Body of pancreas (tissue), 4 donors: ENCODE data around the gene MAU2. TPM values are rescaled to one million over a fixed set of nuclear protein-coding genes. Genes with fewer than 3 reads are reported as not detected.

Experiments used
- ATAC-seq: fragments of 150-250 bp; one replicate; pipeline ENCODE4 v1.9.1; 2016
- DNase-seq, 4 donors: peaks; one replicate each; pipeline ENCODE4 v3.0.0-alpha.2; 2019
- H3K27ac ChIP-seq, 4 donors: fragments of 200-600 bp; sonication (generic); 1 replicate in 3 of 4; 2 replicates in 1 of 4; pipeline versions ENCODE4 v1.5.1 to v1.6.1; 2016 to 2019; ENCODE audit warnings: mild to moderate bottlenecking in 1 of 4, mixed read lengths in 1 of 4, moderate library complexity in 1 of 4
- H3K27me3 ChIP-seq, 2 donors: fragments of 200-600 bp; sonication (generic); one replicate each; pipeline ENCODE4 v1.6.0; 2016; ENCODE audit warnings: mild to moderate bottlenecking in 1 of 2
- H3K36me3 ChIP-seq, 2 donors: fragments of 200-600 bp; sonication (generic); replicated peaks in 1 of 2; 2 replicates each; pipeline ENCODE4 v1.5.1; 2016; ENCODE audit warnings: low read depth in 2 of 2; ENCODE audit not compliant: insufficient read depth in 1 of 2
- H3K4me1 ChIP-seq: fragments of 200-600 bp; sonication (generic); one replicate; pipeline ENCODE4 v1.6.0; 2016
- H3K4me3 ChIP-seq, 2 donors: fragments of 200-600 bp; sonication (generic); 1 replicate in 1 of 2; 2 replicates in 1 of 2; pipeline ENCODE4 v1.5.1; 2016 to 2019
- H3K9me3 ChIP-seq, 3 donors: fragments of 200-600 bp; sonication (generic); 1 replicate in 2 of 3; 2 replicates in 1 of 3; pipeline ENCODE4 v1.5.1; 2016
- POLR2A ChIP-seq, 3 donors: fragments of 450-650 bp; IDR thresholded peaks; one replicate each; pipeline ENCODE4 v1.6.1; 2016; ENCODE audit warnings: antibody characterized with exemption in 3 of 3, mild to moderate bottlenecking in 2 of 3
- WGBS, 2 donors: methylation state at CpG; one replicate each; pipeline ENCODE4 v1.1.5; 2017; 5-methylcytosine and 5-hydroxymethylcytosine counted together
- intact Hi-C: fragments of 100-400 bp; cut with DNase I; formaldehyde crosslinking; loops from one replicate; pipeline ENCODE4 v1.15.1; 2023
- total RNA-seq, 2 donors: library from RNA; depleted of rRNA; stranded (reverse); fragments of >200 nt; gene quantifications; one replicate each; pipeline ENCODE4 v1.1.0, GENCODE V29; 2016
- TF ChIP-seq, protein P1 (sequence below), 7 experiments: fragments of 450-650 bp in 4 of 7; fragments of 200-600 bp in 3 of 7; sonication (generic) in 3 of 7; IDR thresholded peaks; one replicate each; pipeline ENCODE4 v1.5.1; 2016 to 2019; ENCODE audit warnings: antibody characterized with exemption in 7 of 7

The MAU2 gene
- 10 to 100 TPM; 38.9 to 57.4 TPM for total RNA-seq

DNA sequence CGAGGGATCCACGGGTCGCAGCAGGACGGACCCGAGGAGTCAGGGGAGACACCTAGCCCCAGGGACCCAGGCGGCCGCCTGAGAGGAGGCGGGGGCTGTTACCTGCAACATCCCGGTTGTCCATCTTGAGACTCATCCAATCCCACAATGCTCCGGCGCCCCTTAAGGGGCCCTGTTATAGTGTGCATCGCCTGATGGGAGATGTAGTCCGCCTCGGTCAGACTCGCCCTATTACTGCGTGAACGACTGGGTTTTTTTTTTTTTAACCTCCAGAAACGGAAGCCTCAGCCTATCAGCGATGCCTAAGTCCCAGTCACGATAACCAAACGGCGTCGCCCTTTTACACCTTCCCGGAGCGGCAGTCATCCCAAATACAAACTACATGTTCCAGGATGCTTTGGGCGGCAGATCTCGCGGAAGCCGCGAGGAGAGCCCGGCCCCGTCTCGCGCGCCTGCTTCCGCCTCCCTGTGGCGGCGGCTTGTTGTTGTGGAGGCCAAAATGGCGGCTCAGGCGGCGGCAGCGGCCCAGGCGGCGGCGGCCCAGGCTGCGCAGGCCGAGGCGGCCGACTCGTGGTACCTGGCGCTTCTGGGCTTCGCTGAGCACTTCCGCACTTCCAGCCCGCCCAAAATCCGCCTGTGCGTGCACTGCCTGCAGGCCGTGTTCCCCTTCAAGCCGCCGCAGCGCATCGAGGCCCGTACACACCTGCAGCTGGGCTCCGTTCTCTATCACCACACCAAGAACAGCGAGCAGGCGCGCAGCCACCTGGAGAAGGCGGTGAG is at the start of gene MAU2, which contains the start of gene SUGP1:
TSS of gene MAU2 (plus strand) at position 469 of the 780 bp plus-strand sequence. CDS start at position 500, 31 bp downstream.
TSS of gene SUGP1 (minus strand) at position 149 of the 780 bp plus-strand sequence. CDS start at position 136, 13 bp downstream.
- intact Hi-C loops, result no loop called here
- peak within 1 kb of the TSS; percentile 96 to 100 for H3K4me3 ChIP-seq
- no peaks in the 10 kb centered on the region for H3K9me3 ChIP-seq
- H3K4me1 ChIP-seq, result peaks cover 32% of the 10 kb centered on the region
- peak; percentile 56 to 70 (median 70) for TF ChIP-seq POLR2A (IDR thresholded peaks at IDR 0.05)
- TF ChIP-seq, protein P1, sequence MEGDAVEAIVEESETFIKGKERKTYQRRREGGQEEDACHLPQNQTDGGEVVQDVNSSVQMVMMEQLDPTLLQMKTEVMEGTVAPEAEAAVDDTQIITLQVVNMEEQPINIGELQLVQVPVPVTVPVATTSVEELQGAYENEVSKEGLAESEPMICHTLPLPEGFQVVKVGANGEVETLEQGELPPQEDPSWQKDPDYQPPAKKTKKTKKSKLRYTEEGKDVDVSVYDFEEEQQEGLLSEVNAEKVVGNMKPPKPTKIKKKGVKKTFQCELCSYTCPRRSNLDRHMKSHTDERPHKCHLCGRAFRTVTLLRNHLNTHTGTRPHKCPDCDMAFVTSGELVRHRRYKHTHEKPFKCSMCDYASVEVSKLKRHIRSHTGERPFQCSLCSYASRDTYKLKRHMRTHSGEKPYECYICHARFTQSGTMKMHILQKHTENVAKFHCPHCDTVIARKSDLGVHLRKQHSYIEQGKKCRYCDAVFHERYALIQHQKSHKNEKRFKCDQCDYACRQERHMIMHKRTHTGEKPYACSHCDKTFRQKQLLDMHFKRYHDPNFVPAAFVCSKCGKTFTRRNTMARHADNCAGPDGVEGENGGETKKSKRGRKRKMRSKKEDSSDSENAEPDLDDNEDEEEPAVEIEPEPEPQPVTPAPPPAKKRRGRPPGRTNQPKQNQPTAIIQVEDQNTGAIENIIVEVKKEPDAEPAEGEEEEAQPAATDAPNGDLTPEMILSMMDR (IDR thresholded peaks at IDR 0.05), result peak; percentile 10 to 65 (median 39)
- peak; percentile 97 for ATAC-seq
- no peaks in the 10 kb centered on the region for H3K27me3 ChIP-seq
- peak within 1 kb of the TSS; percentile 59 to 92 (median 89) for H3K27ac ChIP-seq
- H3K36me3 ChIP-seq, result peaks cover 5 to 6% of the 10 kb centered on the region in 2 donors
- DNase-seq, result peak; percentile 87 to 89 (median 88)
- WGBS, 2 donors, result 0% methylated on average over 27 to 67 of the region's 67 CpGs

DNA sequence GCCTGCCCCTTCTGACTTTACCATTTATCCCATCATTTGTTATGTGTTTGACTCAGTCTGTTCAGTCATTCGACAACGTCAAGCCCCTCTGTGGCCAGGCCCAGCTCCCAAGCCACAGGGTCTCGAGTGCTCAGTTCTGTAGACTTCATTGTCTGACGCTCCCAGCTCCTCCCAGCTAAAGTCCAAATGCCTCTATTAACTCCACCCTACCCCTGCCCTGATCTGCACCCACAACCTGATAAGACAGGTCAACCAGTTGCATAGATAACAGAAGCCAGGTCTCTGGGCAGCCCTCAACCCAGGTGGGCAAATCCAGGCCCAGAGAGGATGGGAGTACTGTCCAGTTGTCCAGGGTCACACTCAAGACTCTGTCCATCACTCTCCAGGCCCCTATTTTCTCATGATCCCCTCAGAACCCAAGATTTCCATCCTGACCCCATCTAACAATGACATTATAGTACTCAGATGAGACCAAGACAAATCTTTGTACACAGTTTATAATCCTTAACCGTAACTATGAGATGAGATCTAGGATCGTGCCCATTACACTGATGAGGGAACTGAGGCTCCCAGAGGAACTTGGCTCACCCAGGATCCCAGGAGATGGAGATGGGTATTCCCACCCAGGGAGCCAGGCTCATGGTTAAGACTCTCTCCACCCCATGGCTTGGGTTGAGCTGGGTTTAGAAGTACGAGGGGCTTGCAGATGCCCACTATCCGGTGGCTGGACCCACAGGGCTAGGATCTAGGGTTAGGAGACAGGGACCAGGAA is 48.6 kb upstream of the MAU2 start:
- ATAC-seq (no peak), DNase-seq (no peak)
- Histone ChIP-seq H3K9me3 (no peaks in the 10 kb centered on the region), H3K27me3 (peaks cover 0 to 4% of the 10 kb centered on the region in 2 donors), H3K4me3 (no peak overlapping the region), H3K4me1 (peaks cover 13% of the 10 kb centered on the region), H3K27ac (no peak overlapping the region), H3K36me3 (peaks cover 0 to 7% of the 10 kb centered on the region in 2 donors)
- intact Hi-C loops, result no loop called here
- 89 to 96% methylated on average over 8 of the region's 8 CpGs for WGBS, 2 donors
- TF ChIP-seq POLR2A (IDR thresholded peaks at IDR 0.05), result no peak
- TF ChIP-seq, protein P1 (IDR thresholded peaks at IDR 0.05), result no peak

DNA sequence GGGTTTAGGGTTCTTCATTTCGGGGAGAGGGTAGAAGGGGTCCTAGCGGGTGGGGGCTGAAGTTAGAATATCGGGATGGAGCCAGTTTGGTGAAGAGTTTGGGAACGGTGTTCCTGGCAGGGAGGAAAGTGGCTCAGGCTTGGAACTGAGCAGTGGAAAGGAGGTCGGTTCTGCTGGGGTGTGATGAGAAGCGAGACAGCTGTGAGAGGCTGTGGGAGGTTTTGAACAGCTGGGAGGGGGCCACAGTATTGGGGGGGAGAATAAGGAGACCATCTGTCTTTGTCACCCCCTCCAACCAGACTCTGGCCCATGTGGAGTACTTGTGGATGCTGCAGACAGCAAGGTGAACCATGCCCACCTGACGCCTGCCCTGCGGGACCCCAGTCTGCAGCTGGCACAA is 46.5 kb upstream of the MAU2 start:
- ATAC-seq, result no peak
- no peak for TF ChIP-seq POLR2A (IDR thresholded peaks at IDR 0.05)
- TF ChIP-seq, protein P1 (IDR thresholded peaks at IDR 0.05), result no peak
- peaks cover 13% of the 10 kb centered on the region for H3K4me1 ChIP-seq
- H3K36me3 ChIP-seq, result peaks cover 3 to 21% of the 10 kb centered on the region in 2 donors
- no peak overlapping the region for H3K4me3 ChIP-seq
- intact Hi-C loops, result no loop called here
- H3K27ac ChIP-seq, result no peak overlapping the region
- no peaks in the 10 kb centered on the region for H3K9me3 ChIP-seq
- H3K27me3 ChIP-seq, result peaks cover 0 to 4% of the 10 kb centered on the region in 2 donors
- 65 to 76% methylated on average over 6 to 8 of the region's 8 CpGs for WGBS, 2 donors
- DNase-seq, result no peak

DNA sequence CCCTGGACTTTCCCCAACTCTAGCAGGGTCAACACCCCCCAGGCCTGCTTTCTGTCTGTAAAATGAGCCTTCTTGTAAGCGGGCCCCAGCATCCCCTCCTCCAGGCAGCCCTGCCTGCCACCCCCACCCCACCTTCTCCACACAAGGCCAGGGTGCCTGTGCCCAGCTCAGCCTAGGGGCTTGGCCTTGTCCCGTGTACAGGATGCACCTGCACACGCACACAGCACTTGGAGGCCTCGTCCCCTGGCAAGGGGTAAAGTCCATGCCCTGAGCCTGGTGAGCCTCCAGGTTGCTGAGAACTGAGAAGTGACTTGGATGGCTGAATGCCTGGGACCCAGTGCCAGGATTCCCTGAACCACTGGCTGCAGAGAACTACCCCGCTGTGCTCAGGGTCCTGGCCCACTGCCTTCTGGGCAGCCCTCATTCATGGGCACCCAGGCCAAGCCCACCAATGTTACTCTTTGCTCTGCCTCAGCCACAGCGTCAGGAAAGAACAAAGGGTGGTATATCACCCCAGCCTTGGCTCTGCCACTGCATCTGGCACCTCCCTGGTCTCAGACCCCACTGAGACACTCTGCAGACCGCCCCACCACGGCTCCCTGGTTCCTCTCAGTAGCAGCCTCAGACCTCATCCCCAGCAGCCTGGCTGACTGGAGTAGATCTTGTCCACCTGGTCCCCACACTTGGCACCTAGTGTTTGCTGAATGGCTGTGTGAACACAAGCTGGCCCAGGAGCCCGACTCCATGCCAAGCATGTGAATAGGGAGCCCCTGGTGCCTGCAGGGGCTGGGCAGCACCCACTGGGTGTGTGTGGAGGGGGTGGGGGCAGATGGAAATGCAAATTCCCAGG is 45.7 kb upstream of the MAU2 start:
- WGBS, 2 donors, result 56 to 69% methylated on average over 5 to 9 of the region's 9 CpGs
- ATAC-seq (no peak), DNase-seq (peak in 3 of 4 donors; percentile 19 to 57 (median 57))
- TF ChIP-seq, protein P1 (IDR thresholded peaks at IDR 0.05), result no peak
- no peak for TF ChIP-seq POLR2A (IDR thresholded peaks at IDR 0.05)
- intact Hi-C loops, result no loop called here
- H3K36me3 ChIP-seq, result peaks cover 11 to 24% of the 10 kb centered on the region in 2 donors
- H3K4me1 ChIP-seq, result peaks cover 13% of the 10 kb centered on the region
- H3K27ac ChIP-seq, result no peak overlapping the region
- H3K9me3 ChIP-seq, result no peaks in the 10 kb centered on the region
- peaks cover 0 to 4% of the 10 kb centered on the region in 2 donors for H3K27me3 ChIP-seq
- H3K4me3 ChIP-seq, result no peak overlapping the region
